ENCODE data around the gene MVK. TPM values are rescaled to one million over a fixed set of nuclear protein-coding genes. Genes with fewer than 3 reads are reported as not detected.

MVK gene
- total RNA-seq, 4 donors from 2014 or later = 6.2 to 18.7 (median 12.2) TPM

DNA sequence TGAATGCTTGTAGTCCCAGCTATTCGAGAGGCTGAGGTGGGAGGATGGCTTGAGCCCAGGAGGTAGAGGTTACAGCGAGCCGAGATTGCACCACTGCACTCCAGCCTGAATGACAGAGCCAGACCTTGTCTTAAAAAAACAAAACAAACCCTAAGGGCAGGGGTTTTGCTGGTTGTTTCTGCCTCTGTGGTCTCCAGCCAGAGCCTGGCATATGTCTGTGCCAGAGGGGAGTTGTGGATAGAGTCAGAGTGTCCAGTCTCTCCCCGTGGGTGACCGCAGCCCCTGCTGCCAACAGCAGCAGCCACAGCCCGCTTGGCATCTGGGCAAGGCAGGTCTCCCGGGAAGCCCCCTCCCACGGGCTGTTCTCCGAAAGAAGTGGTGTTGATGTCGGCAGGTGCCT, 37.6 kb downstream of the MVK start:
- H3K36me3 ChIP-seq = no peaks in the 10 kb centered on the region
- TF ChIP-seq POLR2AphosphoS5 (IDR thresholded peaks at IDR 0.05) (no peak), EP300 (IDR thresholded peaks at IDR 0.05) (no peak), POLR2A (IDR thresholded peaks at IDR 0.05; ENCODE audit: low read depth) (no peak)
- WGBS = 67% methylated on average over 8 of the region's 10 CpGs
- peaks cover 0 to 97% (median 13%) of the 10 kb centered on the region in 4 donors for H3K27me3 ChIP-seq
- intact Hi-C loops (cut with DNase I) = no loop called here
- H3K27ac ChIP-seq (replicated peaks in 1 of 4) = no peak overlapping the region
- no peak for DNase-seq (ENCODE audit: extremely low spot score)
- H3K9me3 ChIP-seq = no peaks in the 10 kb centered on the region
- H3K4me3 ChIP-seq = no peak overlapping the region
- H3K4me1 ChIP-seq = peaks cover 4 to 10% (median 9%) of the 10 kb centered on the region in 4 donors

DNA sequence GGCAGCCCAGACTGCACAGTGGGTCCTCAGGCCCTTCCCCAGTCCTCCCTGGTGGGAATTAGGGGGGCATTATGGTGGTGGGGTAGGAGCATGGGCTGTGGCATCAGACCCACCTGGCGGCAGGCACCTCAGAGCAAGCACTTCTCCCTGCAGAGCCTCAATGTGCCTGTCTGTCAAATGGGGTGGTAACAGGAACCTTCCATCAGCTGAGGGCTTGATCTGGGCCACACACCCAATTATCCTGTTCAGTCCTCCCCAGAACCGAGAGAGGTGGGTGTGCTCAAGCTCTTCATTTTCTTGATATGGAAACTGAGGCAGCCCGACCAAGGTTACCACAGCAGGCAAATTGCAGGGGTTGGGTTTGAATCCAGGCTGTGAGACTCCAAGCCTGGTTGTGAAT, 38.4 kb downstream of the MVK start:
- DNase-seq (ENCODE audit: extremely low spot score) = no peak
- intact Hi-C loops (cut with DNase I) = no loop called here
- Histone ChIP-seq H3K4me1 (peaks cover 0 to 3% (median 1%) of the 10 kb centered on the region in 4 donors), H3K9me3 (no peaks in the 10 kb centered on the region), H3K27ac (replicated peaks in 1 of 4) (no peak overlapping the region), H3K27me3 (peaks cover 0 to 95% (median 13%) of the 10 kb centered on the region in 4 donors), H3K4me3 (no peak overlapping the region), H3K36me3 (no peaks in the 10 kb centered on the region)
- TF ChIP-seq, protein P1, sequence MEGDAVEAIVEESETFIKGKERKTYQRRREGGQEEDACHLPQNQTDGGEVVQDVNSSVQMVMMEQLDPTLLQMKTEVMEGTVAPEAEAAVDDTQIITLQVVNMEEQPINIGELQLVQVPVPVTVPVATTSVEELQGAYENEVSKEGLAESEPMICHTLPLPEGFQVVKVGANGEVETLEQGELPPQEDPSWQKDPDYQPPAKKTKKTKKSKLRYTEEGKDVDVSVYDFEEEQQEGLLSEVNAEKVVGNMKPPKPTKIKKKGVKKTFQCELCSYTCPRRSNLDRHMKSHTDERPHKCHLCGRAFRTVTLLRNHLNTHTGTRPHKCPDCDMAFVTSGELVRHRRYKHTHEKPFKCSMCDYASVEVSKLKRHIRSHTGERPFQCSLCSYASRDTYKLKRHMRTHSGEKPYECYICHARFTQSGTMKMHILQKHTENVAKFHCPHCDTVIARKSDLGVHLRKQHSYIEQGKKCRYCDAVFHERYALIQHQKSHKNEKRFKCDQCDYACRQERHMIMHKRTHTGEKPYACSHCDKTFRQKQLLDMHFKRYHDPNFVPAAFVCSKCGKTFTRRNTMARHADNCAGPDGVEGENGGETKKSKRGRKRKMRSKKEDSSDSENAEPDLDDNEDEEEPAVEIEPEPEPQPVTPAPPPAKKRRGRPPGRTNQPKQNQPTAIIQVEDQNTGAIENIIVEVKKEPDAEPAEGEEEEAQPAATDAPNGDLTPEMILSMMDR (IDR thresholded peaks at IDR 0.05) = no peak
- TF ChIP-seq EP300 (IDR thresholded peaks at IDR 0.05) = no peak
- TF ChIP-seq POLR2AphosphoS5 (IDR thresholded peaks at IDR 0.05) = no peak
- no peak for TF ChIP-seq POLR2A (IDR thresholded peaks at IDR 0.05; ENCODE audit: low read depth)
- 83% methylated on average over 3 of the region's 3 CpGs for WGBS

DNA sequence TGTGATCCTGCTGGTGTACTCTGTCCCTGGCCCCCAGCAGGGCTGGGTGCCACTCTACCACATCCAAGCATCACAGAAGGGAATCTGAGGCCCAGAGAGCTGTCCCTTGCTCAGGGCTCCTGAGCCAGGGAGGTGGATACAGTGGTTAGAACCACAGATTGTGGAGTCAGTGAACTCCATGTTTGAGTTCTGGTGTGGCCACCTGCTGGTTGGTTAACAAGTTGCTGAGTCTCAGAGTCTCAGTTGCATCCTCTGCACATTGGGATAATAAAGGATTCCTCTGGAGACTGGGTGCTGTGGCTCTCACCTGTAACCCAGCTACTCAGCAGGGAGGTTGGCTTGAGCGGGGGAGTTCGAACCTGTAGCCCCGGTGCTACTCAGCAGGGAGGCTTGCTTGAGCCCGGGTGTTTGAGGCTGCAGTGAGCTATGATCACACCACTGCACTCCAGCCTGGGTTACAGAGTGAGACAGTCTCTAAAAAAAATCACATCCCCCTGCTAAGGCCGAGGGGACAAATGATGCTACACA, 39.4 kb downstream of the MVK start:
- Histone ChIP-seq H3K4me1 (no peaks in the 10 kb centered on the region), H3K36me3 (no peaks in the 10 kb centered on the region), H3K27me3 (peaks cover 0 to 85% (median 13%) of the 10 kb centered on the region in 4 donors), H3K9me3 (no peaks in the 10 kb centered on the region), H3K27ac (replicated peaks in 1 of 4) (no peak overlapping the region), H3K4me3 (no peak overlapping the region)
- intact Hi-C loops (cut with DNase I) = no loop called here
- WGBS = 17% methylated on average over 1 of the region's 5 CpGs
- TF ChIP-seq EP300 (IDR thresholded peaks at IDR 0.05) = no peak
- no peak for TF ChIP-seq POLR2AphosphoS5 (IDR thresholded peaks at IDR 0.05)
- TF ChIP-seq, protein P1 (IDR thresholded peaks at IDR 0.05) = no peak
- no peak for TF ChIP-seq POLR2A (IDR thresholded peaks at IDR 0.05; ENCODE audit: low read depth)
- no peak for DNase-seq (ENCODE audit: extremely low spot score)

DNA sequence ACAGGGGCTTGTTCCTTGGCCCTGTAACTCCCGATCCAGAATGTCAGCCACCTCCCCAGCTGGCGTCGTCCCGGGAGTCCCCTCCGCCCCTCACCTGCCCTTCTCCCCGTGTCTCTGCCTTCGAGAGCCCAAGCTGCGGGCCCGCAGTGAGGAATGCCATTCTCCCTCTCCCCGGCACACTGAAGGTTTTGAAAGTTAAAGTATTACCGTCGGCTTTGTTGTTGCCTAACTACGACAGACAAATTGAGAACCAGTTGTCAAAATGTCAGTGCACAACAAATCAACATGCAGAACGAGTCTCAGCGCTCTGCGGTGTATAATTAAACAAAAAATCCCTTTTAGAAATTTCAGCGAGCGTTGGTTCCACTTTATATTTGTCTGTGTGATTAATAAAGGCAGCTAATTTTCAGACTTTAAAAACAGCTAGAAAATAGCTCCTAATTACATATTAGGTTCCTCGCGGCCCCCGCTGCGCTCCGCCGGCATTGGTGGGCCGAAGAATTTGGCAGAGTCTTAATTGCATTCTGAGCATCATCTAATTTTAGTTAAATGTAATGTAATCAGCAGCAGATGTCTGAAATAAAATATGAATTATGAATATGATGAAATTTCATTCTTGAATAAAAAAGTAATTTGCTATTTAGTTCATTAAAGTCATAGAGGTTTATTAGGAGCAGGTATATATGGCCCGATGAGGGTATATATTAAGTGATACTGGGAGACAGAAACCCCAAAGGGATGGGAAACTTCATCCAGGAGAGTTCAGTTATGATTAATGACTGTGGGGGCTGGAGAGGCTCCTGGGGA, 40.3 kb downstream of the MVK start:
- Histone ChIP-seq H3K9me3 (no peaks in the 10 kb centered on the region), H3K36me3 (no peaks in the 10 kb centered on the region), H3K4me1 (no peaks in the 10 kb centered on the region), H3K27me3 (peaks cover 0 to 79% (median 13%) of the 10 kb centered on the region in 4 donors), H3K4me3 (no peak overlapping the region), H3K27ac (replicated peaks in 1 of 4) (no peak overlapping the region)
- no peak for DNase-seq (ENCODE audit: extremely low spot score)
- intact Hi-C loops (cut with DNase I) = no loop called here
- 60% methylated on average over 21 of the region's 26 CpGs for WGBS
- no peak for TF ChIP-seq POLR2AphosphoS5 (IDR thresholded peaks at IDR 0.05)
- TF ChIP-seq POLR2A (IDR thresholded peaks at IDR 0.05; ENCODE audit: low read depth) = no peak
- TF ChIP-seq, protein P1 (IDR thresholded peaks at IDR 0.05) = no peak
- no peak for TF ChIP-seq EP300 (IDR thresholded peaks at IDR 0.05)

DNA sequence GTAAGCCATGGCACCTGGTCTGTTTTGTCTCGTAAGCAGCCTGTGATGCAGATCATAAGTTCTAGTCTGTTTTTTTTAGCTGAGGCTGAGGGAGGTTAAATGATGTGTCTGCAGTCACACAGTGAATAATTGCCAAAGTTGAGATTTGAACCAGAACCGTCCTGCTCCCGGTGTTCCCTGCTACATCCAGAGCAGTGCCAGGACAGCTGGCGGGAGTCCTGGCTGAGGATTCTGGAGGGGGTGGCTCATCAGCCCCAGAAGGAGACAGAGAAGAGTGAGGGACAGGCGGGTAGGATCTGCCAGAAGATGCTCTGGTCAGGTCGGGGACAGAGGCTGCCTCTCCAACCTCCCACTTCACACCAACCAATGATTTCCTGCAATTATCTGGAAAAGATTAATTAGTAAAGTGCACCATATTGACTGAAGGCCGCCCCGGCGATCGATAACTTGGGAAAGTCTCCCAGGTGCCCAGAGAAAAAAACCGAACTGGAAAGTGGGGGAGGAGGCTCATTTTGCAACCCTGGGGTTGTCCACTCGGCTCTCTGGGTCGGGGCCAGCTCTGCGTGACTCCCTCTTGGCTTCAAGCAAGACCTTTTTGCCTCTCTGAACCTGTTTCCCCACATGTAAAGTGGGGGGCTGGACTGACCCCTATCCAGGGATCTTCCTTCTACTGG, 42.1 kb downstream of the MVK start:
- Histone ChIP-seq H3K36me3 (no peaks in the 10 kb centered on the region), H3K27ac (replicated peaks in 1 of 4) (no peak overlapping the region), H3K9me3 (no peaks in the 10 kb centered on the region), H3K4me1 (no peaks in the 10 kb centered on the region), H3K27me3 (peaks cover 0 to 73% (median 10%) of the 10 kb centered on the region in 4 donors), H3K4me3 (no peak overlapping the region)
- intact Hi-C loops (cut with DNase I) = no loop called here
- DNase-seq (ENCODE audit: extremely low spot score) = no peak
- 58% methylated on average over 14 of the region's 14 CpGs for whole genome bisulfite sequencing
- TF ChIP-seq, protein P1 (IDR thresholded peaks at IDR 0.05) = no peak
- TF ChIP-seq EP300 (IDR thresholded peaks at IDR 0.05) (no peak), POLR2AphosphoS5 (IDR thresholded peaks at IDR 0.05) (no peak), POLR2A (IDR thresholded peaks at IDR 0.05; ENCODE audit: low read depth) (no peak)

All from esophagus muscularis mucosa (tissue), 4 donors.